Measurements from ENCODE around the gene LEP.

- TF ChIP-seq USF2 (CRISPR knock-in tag; IDR thresholded peaks at IDR 0.05) = peak; percentile 73
- TF ChIP-seq CTCF (IDR thresholded peaks at IDR 0.05) = no peak
- no peak for TF ChIP-seq CREB1 (CRISPR knock-in tag; IDR thresholded peaks at IDR 0.05)
- TF ChIP-seq IRF1 (CRISPR knock-in tag; IDR thresholded peaks at IDR 0.05) = no peak
- peak; percentile 79 for TF ChIP-seq NFYB (CRISPR knock-in tag; conservative IDR thresholded peaks at IDR 0.05; ENCODE audit: low read depth)
- no peak for TF ChIP-seq FOXP4 (CRISPR knock-in tag; IDR thresholded peaks at IDR 0.05)
- no peak for TF ChIP-seq ZNF425 (CRISPR knock-in tag; conservative IDR thresholded peaks at IDR 0.05)
- no peak for TF ChIP-seq TCF7 (CRISPR knock-in tag; IDR thresholded peaks at IDR 0.05; ENCODE audit: low read depth)
- no peak for TF ChIP-seq SP1 (CRISPR knock-in tag; conservative IDR thresholded peaks at IDR 0.05)
Measured at GRCh38 chr7:128263420-128263819, 22.3 kb downstream of the LEP start.

Data from WTC11 (cell line).